ENCODE results near the gene AVL9.
"Not testable (repeated sequence)": the region's sequence is repeated elsewhere in the genome, so short reads cannot be mapped to it uniquely, and the experiment has no call there.

The AVL9 gene

GRCh38 chr7:32477649-32477980 is 17.7 kb upstream of the AVL9 start:
- Mint-ChIP-seq H3K36me3 (no peaks in the 10 kb centered on the region), H3K4me1 (peaks cover 2 to 6% of the 10 kb centered on the region in 2 donors), H3K27me3 (peaks cover 0 to 5% of the 10 kb centered on the region in 2 donors), H3K9me3 (no peaks in the 10 kb centered on the region), H3K4me3 (no peak overlapping the region), H3K27ac (no peak overlapping the region)
- ATAC-seq (replicated peaks) (no peak), DNase-seq (no peak)

- ATAC-seq (replicated peaks) (peak in 1 of 2 donors; percentile 31), DNase-seq (no peak)
- no peaks in the 10 kb centered on the region for H3K9me3 Mint-ChIP-seq
- no peak overlapping the region for H3K4me3 Mint-ChIP-seq
- no peak overlapping the region for H3K27ac Mint-ChIP-seq
- H3K27me3 Mint-ChIP-seq = no peaks in the 10 kb centered on the region
- no peaks in the 10 kb centered on the region for H3K4me1 Mint-ChIP-seq
- peaks cover 0 to 1% of the 10 kb centered on the region in 2 donors for H3K36me3 Mint-ChIP-seq
Observed at GRCh38 chr7:32479574-32480200, 15.6 kb upstream of the AVL9 start.

GRCh38 chr7:32481176-32481575 is 14.1 kb upstream of the AVL9 start:
- Mint-ChIP-seq H3K4me1 (no peaks in the 10 kb centered on the region), H3K36me3 (peaks cover 0 to 13% of the 10 kb centered on the region in 2 donors), H3K4me3 (no peak overlapping the region), H3K27me3 (no peaks in the 10 kb centered on the region), H3K9me3 (no peaks in the 10 kb centered on the region), H3K27ac (no peak overlapping the region)
- DNase-seq (no peak), ATAC-seq (replicated peaks) (no peak)

- Mint-ChIP-seq H3K27me3 (no peaks in the 10 kb centered on the region), H3K4me1 (no peaks in the 10 kb centered on the region), H3K9me3 (no peaks in the 10 kb centered on the region), H3K36me3 (peaks cover 0 to 15% of the 10 kb centered on the region in 2 donors), H3K4me3 (no peak overlapping the region), H3K27ac (no peak overlapping the region)
- DNase-seq (no peak), ATAC-seq (replicated peaks) (no peak)
Observed at GRCh38 chr7:32481921-32482320, 13.4 kb upstream of the AVL9 start.

GRCh38 chr7:32489788-32490126 is 5.5 kb upstream of the AVL9 start:
- ATAC-seq (replicated peaks) = peak in 1 of 2 donors; percentile 28
- no peak for DNase-seq
- peaks cover 5 to 10% of the 10 kb centered on the region in 2 donors for H3K4me1 Mint-ChIP-seq
- peak overlapping the region; percentile 88 to 95 for H3K4me3 Mint-ChIP-seq
- no peaks in the 10 kb centered on the region for H3K27me3 Mint-ChIP-seq
- peak overlapping the region; percentile 95 for H3K27ac Mint-ChIP-seq
- H3K9me3 Mint-ChIP-seq = no peaks in the 10 kb centered on the region
- peaks cover 9 to 25% of the 10 kb centered on the region in 2 donors for H3K36me3 Mint-ChIP-seq

GRCh38 chr7:32490127-32490796 is 5.0 kb upstream of the AVL9 start, which contains the start of gene LSM5:
Gene LSM5, minus strand, starts transcription at chr7:32490380. Its CDS starts 15 bp downstream, at chr7:32490365.
- peak; percentile 90 for DNase-seq
- no peaks in the 10 kb centered on the region for H3K27me3 Mint-ChIP-seq
- peaks cover 9 to 22% of the 10 kb centered on the region in 2 donors for H3K36me3 Mint-ChIP-seq
- H3K9me3 Mint-ChIP-seq = no peaks in the 10 kb centered on the region
- peak within 1 kb of the TSS; percentile 88 to 95 for H3K4me3 Mint-ChIP-seq
- ATAC-seq (replicated peaks) = peak; percentile 81 to 88
- H3K4me1 Mint-ChIP-seq = peaks cover 5 to 13% of the 10 kb centered on the region in 2 donors
- H3K27ac Mint-ChIP-seq = peak within 1 kb of the TSS; percentile 95

- Mint-ChIP-seq H3K27me3 (no peaks in the 10 kb centered on the region), H3K36me3 (peaks cover 4 to 15% of the 10 kb centered on the region in 2 donors), H3K27ac (peak overlapping the region; percentile 83), H3K4me3 (peak overlapping the region; percentile 90 to 96), H3K9me3 (no peaks in the 10 kb centered on the region), H3K4me1 (peaks cover 2 to 29% of the 10 kb centered on the region in 2 donors)
- ATAC-seq (replicated peaks) = peak; percentile 0 to 2
- DNase-seq = no peak
Observed at GRCh38 chr7:32494946-32495297, 367 bp upstream of the AVL9 start.

- no peak for ATAC-seq (replicated peaks)
- no peaks in the 10 kb centered on the region for H3K9me3 Mint-ChIP-seq
- peaks cover 11 to 25% of the 10 kb centered on the region in 2 donors for H3K36me3 Mint-ChIP-seq
- H3K4me3 Mint-ChIP-seq = peak overlapping the region; percentile 90 to 96
- no peaks in the 10 kb centered on the region for H3K27me3 Mint-ChIP-seq
- H3K27ac Mint-ChIP-seq = peak overlapping the region; percentile 99
- DNase-seq = no peak
- peaks cover 10 to 42% of the 10 kb centered on the region in 2 donors for H3K4me1 Mint-ChIP-seq
Observed at GRCh38 chr7:32496052-32496813, 944 bp downstream of the AVL9 start.

- Mint-ChIP-seq H3K27ac (peak overlapping the region; percentile 56), H3K36me3 (peaks cover 16 to 30% of the 10 kb centered on the region in 2 donors), H3K4me1 (peaks cover 20 to 58% of the 10 kb centered on the region in 2 donors)
- H3K4me3 Mint-ChIP-seq; H3K27me3 Mint-ChIP-seq; ATAC-seq (replicated peaks); DNase-seq; H3K9me3 Mint-ChIP-seq: not testable (repeated sequence)
Observed at GRCh38 chr7:32499755-32500154, 4.5 kb downstream of the AVL9 start.

- H3K27me3 Mint-ChIP-seq; DNase-seq; H3K9me3 Mint-ChIP-seq; H3K4me3 Mint-ChIP-seq; ATAC-seq (replicated peaks): not testable (repeated sequence)
- H3K4me1 Mint-ChIP-seq = peaks cover 20 to 55% of the 10 kb centered on the region in 2 donors
- H3K36me3 Mint-ChIP-seq = peaks cover 16 to 30% of the 10 kb centered on the region in 2 donors
- H3K27ac Mint-ChIP-seq = peak overlapping the region; percentile 47
Observed at GRCh38 chr7:32500216-32500615, 4.9 kb downstream of the AVL9 start.

- ATAC-seq (replicated peaks) (peak; percentile 80 to 81), DNase-seq (no peak)
- Mint-ChIP-seq H3K4me1 (peaks cover 20 to 55% of the 10 kb centered on the region in 2 donors), H3K27me3 (no peaks in the 10 kb centered on the region), H3K9me3 (no peaks in the 10 kb centered on the region), H3K36me3 (peaks cover 16 to 30% of the 10 kb centered on the region in 2 donors), H3K4me3 (peak overlapping the region; percentile 51 to 55), H3K27ac (peak overlapping the region; percentile 37)
Observed at GRCh38 chr7:32500922-32501341, 5.6 kb downstream of the AVL9 start.

- Mint-ChIP-seq H3K4me3 (peak overlapping the region; percentile 51 to 55), H3K9me3 (no peaks in the 10 kb centered on the region), H3K4me1 (peaks cover 18 to 54% of the 10 kb centered on the region in 2 donors), H3K27me3 (no peaks in the 10 kb centered on the region), H3K27ac (no peak overlapping the region), H3K36me3 (peaks cover 16 to 34% of the 10 kb centered on the region in 2 donors)
- DNase-seq (no peak), ATAC-seq (replicated peaks) (no peak)
Observed at GRCh38 chr7:32501522-32501921, 6.2 kb downstream of the AVL9 start.

GRCh38 chr7:32502728-32503127 is 7.4 kb downstream of the AVL9 start:
- Mint-ChIP-seq H3K36me3 (peaks cover 16 to 31% of the 10 kb centered on the region in 2 donors), H3K27me3 (no peaks in the 10 kb centered on the region), H3K4me1 (peaks cover 22 to 51% of the 10 kb centered on the region in 2 donors), H3K27ac (no peak overlapping the region), H3K9me3 (no peaks in the 10 kb centered on the region), H3K4me3 (no peak overlapping the region)
- ATAC-seq (replicated peaks) (no peak), DNase-seq (no peak)

- Mint-ChIP-seq H3K27ac (peak overlapping the region; percentile 59), H3K36me3 (peaks cover 10 to 29% of the 10 kb centered on the region in 2 donors), H3K4me3 (no peak overlapping the region), H3K9me3 (no peaks in the 10 kb centered on the region), H3K4me1 (peaks cover 29 to 48% of the 10 kb centered on the region in 2 donors), H3K27me3 (no peaks in the 10 kb centered on the region)
- peak; percentile 76 to 89 for ATAC-seq (replicated peaks)
- DNase-seq = no peak
Observed at GRCh38 chr7:32506266-32507054, 11.2 kb downstream of the AVL9 start.
